Activated CD8-positive, alpha-beta memory T cell treated with anti-CD3 and anti-CD28 coated beads, Interleukin-2, amount 50 U/mL, for 24 hours (primary cell): Measurements from ENCODE around the gene KIR3DL1.
"Not testable (repeated sequence)": the region's sequence is repeated elsewhere in the genome, so short reads cannot be mapped to it uniquely, and the experiment has no call there.

Experiments
- DNase-seq: peaks from one replicate; pipeline ENCODE4 v3.0.0-alpha.2; 2020; ENCODE audit errors: extremely low read depth

Gene KIR3DL1

DNA sequence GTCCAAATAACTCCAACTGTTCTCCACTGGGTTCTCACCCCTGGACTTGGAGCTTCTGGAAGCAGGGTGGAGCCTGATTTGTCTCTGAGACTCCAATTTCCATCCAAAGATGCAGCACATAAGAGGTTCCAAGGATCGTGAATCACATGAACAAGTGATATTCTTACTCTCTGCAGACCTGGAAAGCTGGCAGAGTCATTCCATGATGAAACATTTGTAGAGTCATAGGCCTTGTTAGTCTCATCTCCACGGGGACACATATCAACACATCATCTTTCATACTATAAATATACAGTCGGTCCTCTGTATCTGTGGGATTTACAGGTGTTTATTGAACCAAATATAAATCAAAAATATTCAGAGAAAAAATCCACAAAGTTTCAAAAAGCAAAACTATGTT, 1.7 kb upstream of the KIR3DL1 start:
- DNase-seq: not testable (repeated sequence)

DNA sequence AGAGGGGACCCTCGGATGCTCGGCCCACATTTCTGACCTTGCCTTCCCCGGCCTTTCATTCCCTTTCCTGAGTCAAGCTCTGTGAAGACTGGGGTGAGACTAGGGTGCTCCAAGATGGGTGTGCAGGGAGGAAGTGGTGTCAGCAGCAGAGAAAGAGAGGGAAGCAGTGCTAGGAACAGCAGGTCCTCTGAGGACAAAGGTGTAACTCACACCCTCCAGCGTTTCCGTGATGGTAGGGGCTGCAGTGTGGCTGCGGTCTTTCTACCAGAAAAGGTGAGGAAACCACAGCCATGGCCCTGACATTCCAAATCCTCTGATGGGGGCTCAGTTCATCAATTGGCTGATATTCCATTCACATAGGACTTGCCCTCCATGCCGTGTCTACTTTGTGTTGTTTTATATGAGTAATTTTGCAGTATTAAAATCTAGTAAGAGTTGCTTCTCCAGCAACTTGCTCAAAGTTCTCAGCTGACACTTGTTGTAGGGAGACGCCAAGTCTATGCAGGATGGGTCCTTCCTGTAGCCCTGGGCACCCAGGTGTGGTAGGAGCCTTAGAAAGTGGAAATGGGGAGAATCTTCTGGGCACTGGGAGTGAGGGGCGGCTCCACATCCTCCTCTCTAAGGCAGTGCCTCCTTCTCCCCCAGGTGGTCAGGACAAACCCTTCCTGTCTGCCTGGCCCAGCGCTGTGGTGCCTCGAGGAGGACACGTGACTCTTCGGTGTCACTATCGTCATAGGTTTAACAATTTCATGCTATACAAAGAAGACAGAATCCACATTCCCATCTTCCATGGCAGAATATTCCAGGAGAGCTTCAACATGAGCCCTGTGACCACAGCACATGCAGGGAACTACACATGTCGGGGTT, 1.6 kb downstream of the KIR3DL1 start:
- no peak for DNase-seq

DNA sequence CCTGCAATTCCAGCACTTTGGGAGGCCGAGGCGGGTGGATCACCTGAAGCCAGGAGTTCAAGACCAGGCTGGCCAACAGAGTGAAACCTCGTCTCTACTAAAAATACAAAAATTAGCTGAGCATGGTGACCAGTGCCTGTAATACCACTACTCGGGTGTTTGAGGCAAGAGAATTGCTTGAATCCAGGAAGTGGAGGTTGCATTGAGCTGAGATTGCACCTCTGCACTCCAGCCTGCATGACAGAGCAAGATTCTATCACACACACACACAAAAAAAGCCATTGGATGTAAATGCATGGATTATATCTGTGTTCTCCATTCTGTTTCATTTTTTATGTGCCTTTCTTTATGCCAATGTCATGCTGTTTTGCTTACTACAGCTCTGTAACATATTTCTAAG, 8.1 kb downstream of the KIR3DL1 start:
- DNase-seq: not testable (repeated sequence)

DNA sequence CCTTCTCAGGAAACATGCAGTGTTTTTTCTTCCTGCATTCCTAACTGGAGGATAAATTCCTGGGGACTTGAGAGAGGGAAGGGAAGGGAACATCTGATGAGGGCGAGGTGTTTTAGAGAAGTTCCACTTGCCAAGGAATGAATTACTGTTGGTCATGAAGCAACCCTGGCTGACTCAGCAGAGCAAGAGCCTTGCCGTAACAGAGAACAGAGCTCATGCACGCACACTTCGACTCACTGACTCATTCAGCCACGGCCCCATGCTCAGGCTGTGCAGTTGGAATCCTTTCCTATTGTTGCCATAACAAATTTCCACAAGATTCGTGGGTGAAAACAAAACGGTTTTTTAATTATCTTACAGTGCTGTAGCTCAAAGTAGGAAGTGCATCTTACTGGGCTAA, 9.1 kb downstream of the KIR3DL1 start:
- DNase-seq: not testable (repeated sequence)

DNA sequence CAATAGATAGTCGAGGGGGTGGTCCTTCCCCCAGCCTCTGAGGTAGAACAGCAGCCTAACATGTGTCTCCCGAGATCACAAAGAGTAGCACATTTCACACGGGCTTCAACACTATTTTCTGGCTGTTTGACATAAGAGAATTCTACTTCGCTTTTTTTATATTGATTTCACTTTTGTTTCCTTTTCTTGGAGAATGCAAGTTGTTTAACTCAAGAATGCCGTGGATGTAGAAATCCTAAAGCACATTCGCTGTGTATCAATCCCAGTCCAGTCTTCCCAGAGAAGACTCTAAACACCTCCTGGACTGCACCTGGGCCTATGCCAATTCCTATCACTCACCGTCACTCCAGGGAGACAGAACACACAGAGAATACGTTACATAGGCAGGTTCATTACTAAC, 11.8 kb downstream of the KIR3DL1 start:
- DNase-seq: not testable (repeated sequence)

DNA sequence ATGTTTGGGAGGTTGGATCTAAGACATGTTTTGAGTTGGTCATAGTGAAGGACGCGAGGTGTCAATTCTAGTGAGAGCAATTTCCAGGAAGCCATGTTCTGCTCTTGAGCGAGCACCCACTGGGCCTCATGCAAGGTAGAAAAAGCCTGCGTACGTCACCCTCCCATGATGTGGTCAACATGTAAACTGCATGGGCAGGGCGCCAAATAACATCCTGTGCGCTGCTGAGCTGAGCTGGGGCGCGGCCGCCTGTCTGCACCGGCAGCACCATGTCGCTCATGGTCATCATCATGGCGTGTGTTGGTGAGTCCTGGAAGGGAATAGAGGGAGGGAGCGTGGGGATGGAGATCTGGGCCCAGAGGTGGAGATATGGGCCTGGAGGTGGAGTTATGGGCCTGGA, 16.2 kb downstream of the KIR3DL1 start, which contains the start of gene KIR2DS4:
Gene KIR2DS4, plus strand, starts transcription at position 181 of the 400 bp plus-strand sequence.
- not testable (repeated sequence) for DNase-seq

DNA sequence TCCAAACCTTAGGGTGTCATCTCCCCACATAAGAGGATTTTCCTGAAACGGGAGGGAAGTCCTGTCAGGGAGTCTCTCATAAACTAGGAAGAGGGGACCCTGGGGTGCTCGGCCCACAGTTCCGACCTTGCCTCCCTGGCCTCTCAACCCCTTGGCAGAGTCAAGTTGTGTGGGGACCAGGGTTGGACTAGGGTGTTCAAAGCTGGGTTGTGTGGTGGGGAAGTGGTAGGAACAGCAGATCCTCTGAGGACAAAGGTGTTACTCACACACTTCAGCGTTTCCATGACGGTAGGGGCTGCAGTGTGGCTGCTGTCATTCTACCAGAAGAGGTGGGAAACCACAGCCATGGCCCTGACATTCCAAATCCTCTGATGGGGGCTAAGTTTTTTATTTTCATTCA, 18.9 kb downstream of the KIR3DL1 start:
- DNase-seq: not testable (repeated sequence)

DNA sequence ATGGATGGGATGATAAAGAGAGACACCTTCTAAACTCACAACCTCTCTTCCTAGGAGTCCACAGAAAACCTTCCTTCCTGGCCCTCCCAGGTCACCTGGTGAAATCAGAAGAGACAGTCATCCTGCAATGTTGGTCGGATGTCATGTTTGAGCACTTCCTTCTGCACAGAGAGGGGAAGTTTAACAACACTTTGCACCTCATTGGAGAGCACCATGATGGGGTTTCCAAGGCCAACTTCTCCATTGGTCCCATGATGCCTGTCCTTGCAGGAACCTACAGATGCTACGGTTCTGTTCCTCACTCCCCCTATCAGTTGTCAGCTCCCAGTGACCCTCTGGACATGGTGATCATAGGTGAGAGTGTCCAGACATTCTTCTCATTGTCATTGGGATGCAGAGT, 21.3 kb downstream of the KIR3DL1 start:
- DNase-seq: not testable (repeated sequence)

DNA sequence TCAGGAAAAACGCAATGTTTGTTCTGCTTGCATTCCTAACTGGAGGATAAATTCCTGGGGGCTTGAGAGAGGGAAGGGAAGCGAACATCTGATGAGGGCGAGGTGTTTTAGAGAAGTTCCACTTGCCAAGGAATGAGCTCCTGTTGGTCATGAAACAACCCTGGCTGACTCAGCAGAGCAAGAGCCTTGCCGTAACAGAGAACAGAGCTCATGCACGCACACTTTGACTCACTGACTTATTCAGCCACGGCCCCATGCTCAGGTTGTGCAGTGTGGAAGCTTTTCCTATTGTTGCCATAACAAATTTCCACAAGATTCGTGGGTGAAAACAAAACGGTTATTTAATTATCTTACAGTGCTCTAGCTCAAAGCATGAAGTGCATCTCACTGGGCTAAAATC, 26.9 kb downstream of the KIR3DL1 start:
- not testable (repeated sequence) for DNase-seq

DNA sequence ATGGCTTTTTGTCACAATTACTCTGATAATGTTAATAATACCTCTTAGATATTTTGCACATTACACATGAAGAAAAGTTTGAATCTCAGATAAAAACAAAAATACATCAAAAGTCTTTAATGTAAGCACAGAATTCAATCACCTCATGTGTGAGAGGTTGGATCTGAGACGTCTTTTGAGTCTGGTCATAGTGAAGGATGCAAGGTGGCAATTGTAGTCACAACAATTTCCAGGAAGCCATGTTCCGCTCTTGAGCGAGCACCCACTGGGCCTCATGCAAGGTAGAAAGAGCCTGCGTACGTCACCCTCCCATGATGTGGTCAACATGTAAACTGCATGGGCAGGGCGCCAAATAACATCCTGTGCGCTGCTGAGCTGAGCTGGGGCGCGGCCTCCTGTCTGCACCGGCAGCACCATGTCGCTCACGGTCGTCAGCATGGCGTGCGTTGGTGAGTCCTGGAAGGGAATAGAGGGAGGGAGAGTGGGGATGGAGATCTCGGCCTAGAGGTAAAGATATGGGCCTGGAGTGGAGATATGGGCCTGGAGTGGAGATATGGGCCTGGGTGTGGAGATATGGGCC, 33.9 kb downstream of the KIR3DL1 start, which contains the start of gene KIR3DL2:
Gene KIR3DL2, plus strand, starts transcription at position 383 of the 580 bp plus-strand sequence. Its CDS starts 33 bp downstream, at position 416.
- not testable (repeated sequence) for DNase-seq

DNA sequence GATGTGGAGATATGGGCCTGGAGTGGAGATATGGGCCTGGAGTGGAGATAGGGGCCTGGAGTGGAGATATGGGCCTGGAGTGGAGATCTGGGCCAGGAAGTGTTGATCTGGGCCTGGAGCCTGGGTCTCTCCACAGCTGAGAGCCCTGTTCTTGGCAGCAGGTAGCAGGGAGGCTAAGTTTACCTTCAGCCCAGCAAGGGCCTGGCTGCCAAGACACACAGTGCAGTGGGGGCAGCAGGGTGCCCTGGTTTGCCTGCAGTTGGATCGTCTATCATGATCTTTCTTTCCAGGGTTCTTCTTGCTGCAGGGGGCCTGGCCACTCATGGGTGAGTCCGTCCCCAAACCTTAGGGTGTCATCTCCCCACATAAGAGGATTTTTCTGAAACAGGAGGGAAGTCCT, 34.7 kb downstream of the KIR3DL1 start:
- DNase-seq: no peak

DNA sequence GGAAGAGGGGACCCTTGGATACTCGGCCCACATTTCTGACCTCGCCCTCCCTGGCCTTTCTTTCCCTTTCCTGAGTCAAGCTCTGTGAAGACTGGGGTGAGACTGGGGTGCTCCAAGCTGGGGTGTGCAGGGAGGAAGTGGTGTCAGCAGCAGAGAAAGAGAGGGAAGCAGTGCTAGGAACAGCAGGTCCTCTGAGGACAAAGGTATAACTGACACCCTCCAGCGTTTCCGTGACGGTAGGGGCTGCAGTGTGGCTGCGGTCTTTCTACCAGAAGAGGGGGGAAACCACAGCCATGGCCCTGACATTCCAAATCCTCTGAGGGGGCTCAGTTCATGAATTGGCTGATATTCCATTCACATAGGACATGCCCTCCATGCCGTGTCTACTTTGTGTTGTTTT, 35.1 kb downstream of the KIR3DL1 start:
- no peak for DNase-seq

DNA sequence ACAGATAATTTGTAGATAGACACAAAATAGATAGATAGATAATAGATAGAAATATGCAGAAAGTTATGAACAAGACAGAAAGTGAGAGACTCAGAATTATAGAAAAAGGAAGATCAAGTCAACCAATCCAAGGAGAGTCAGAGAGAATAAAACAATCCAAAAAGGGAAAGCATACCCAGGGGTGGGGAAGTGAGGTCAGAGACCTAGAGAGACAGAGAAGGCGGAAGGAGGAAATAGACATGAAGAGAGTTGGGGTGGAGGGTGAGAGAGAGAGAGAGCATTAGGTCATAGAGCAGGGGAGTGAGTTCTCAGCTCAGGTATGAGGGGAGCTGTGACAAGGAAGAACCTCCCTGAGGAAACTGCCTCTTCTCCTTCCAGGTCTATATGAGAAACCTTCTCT, 39.0 kb downstream of the KIR3DL1 start:
- not testable (repeated sequence) for DNase-seq

DNA sequence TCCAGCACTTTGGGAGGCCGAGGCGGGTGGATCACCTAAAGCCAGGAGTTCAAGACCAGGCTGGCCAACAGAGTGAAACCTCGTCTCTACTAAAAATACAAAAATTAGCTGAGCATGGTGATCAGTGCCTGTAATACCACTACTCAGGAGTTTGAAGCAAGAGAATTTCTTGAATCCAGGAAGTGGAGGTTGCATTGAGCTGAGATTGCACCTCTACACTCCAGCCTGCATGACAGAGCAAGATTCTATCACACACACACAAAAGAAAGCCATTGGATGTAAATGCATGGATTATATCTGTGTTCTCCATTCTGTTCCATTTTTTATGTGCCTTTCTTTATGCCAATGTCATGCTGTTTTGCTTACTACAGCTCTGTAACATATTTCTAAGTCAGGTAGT, 42.2 kb downstream of the KIR3DL1 start:
- DNase-seq: not testable (repeated sequence)

DNA sequence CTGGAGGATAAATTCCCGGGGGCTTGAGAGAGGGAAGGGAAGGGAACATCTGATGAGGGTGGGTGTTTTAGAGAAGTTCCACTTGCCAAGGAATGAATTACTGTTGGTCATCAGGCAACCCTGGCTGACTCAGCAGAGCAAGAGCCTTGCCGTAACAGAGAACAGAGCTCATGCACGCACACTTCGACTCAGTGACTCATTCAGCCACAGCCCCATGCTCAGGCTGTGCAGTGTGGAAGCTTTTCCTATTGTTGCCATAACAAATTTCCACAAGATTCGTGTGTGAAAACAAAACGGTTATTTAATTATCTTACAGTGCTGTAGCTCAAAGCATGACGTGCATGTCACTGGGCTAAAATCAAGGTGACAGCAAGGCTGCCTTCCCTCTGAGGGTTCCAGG, 43.2 kb downstream of the KIR3DL1 start:
- not testable (repeated sequence) for DNase-seq

DNA sequence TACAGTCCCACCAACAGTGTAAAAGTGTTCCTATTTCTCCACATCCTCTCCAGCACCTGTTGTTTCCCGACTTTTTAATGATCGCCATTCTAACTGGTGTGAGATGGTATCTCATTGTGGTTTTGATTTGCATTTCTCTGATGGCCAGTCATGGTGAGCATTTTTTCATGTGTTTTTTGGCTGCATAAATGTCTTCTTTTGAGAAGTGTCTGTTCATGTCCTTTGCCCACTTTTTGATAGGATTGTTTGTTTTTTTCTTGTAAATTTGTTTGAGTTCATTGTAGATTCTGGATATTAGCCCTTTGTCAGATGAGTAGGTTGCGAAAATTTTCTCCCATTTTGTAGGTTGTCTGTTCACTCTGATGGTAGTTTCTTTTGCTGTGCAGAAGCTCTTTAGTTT, 47.2 kb downstream of the KIR3DL1 start:
- not testable (repeated sequence) for DNase-seq

DNA sequence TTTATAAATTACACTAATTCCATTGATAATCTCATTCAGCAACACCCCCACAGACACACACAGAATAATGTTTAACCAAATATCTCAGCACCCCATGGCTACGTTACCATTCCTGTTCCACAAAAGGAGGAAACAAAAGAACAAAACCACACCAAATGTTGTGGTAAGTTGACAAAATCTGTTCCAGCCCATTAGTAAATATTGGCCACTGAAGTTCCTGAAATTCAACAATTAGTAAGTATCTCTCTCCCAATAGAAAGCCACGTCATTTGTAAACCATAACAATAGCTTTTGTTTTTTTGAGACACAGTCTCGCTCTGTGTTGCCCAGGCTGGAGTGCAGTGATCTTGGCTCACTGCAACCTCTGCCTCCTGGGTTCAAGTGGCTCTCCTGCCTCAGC, 55.4 kb downstream of the KIR3DL1 start:
- no peak for DNase-seq

DNA sequence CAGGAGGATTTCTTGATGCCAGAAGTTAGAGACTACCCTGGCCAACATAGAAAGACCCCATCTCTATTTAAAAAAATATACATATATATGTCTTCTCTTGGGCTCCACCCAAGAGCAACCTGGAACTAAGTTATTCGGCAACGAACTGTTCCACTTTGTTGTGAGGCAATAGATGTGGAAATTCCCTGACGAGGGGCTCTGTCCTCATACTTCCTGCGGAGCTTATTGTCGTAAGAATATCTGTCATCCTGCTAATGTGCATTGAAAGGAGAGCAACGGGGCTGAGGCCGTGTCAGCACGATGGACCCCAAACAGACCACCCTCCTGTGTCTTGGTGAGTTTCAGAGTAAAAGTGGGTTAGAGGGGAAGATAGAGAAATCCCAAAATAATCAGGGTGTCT, 57.7 kb downstream of the KIR3DL1 start, which contains the start of gene FCAR:
Gene FCAR, plus strand, starts transcription at position 246 of the 400 bp plus-strand sequence. Its CDS starts 55 bp downstream, at position 301.
- DNase-seq: no peak

DNA sequence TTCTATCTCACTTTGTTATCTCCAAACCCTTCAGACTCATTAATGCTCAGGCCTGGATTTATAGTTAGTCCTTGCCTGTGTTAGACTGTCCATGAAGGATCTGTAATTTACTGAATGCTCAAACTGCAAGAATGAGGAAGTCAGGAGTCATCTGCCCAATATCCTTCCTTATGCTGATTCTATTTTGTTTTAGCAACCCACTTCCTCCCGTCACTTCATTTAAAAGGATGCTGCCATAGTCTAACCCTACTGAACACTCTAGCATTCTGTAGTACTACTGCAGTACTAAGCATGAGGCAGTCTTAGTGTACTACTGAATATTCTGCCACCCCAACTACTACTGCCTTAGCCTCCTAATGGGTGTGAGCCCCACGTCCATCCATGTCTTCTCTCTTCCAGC, 59.2 kb downstream of the KIR3DL1 start:
- DNase-seq: no peak

DNA sequence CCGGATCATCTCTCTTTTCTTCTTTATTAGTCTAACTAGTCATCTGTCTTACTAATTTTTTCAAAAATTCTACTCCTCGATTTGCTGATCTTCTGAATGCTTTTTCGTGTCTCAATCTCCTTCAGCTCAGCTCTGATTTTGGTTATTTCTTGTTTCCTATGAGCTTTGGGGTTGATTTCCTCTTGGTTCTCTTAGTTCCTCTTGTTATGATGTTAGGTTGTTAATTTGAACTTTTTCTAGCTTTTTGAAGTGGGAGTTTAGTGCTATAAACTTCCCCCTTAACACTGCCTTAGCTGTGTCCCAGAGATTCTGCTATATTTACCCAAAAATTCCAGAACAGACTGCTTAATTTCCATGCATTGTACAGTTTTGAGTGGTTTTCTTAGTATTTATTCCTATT, 61.2 kb downstream of the KIR3DL1 start:
- DNase-seq: no peak
